Adrenal gland (tissue), 5 donors: Measurements from ENCODE around the gene TULP3.

Source experiments
- POLR2A ChIP-seq, 2 donors: fragments of 450-650 bp; IDR thresholded peaks; one replicate each; pipeline ENCODE4 v1.6.1; 2017; ENCODE audit warnings: antibody characterized with exemption in 2 of 2, mild to moderate bottlenecking in 2 of 2, moderate library complexity in 1 of 2
- TF ChIP-seq, protein P1 (sequence below), 6 experiments: fragments of 450-650 bp in 4 of 6; fragments of 200-600 bp in 2 of 6; sonication (generic) in 1 of 6; IDR thresholded peaks; 1 replicate in 5 of 6; 2 replicates in 1 of 6; pipeline versions ENCODE4 v1.5.1 to v1.8.0; 2016 to 2021; ENCODE audit warnings: antibody characterized with exemption in 6 of 6, mild to moderate bottlenecking in 2 of 6, moderate library complexity in 1 of 6
- donor health status: DM: no; HTN: no; CAD: no.

DNA sequence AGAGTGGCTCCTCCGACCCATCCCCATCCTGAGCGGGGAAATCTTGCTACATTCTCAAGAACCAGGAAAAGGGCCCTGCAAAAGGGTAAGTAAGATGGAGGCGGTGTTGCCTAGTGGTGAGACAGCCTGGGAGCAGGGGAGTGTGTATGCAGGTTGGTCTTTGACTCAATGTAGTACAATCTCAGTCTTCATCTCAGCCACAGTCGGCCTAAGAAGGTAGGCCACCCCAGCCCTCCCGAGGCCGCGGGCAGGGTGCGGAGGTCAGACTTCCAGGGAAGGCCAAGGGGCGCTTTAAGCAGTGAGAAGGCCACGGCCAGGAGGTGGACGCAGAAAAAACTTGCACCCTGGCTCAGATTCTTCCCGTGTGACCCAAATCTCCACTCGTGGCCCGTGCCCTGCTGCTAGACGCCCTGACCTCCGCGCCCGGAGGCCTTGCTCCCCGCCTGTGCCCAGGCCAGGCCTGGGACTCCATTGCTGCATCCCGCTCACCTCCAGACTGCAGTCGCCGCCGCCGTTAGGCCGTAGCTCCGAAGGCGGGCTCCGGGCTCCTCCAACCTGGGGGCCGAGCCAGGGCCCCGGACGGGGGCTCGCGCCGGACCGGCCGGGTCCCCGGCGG is 14.2 kb upstream of the TULP3 start:
- TF ChIP-seq, protein P1, sequence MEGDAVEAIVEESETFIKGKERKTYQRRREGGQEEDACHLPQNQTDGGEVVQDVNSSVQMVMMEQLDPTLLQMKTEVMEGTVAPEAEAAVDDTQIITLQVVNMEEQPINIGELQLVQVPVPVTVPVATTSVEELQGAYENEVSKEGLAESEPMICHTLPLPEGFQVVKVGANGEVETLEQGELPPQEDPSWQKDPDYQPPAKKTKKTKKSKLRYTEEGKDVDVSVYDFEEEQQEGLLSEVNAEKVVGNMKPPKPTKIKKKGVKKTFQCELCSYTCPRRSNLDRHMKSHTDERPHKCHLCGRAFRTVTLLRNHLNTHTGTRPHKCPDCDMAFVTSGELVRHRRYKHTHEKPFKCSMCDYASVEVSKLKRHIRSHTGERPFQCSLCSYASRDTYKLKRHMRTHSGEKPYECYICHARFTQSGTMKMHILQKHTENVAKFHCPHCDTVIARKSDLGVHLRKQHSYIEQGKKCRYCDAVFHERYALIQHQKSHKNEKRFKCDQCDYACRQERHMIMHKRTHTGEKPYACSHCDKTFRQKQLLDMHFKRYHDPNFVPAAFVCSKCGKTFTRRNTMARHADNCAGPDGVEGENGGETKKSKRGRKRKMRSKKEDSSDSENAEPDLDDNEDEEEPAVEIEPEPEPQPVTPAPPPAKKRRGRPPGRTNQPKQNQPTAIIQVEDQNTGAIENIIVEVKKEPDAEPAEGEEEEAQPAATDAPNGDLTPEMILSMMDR (IDR thresholded peaks at IDR 0.05): no peak
- no peak for TF ChIP-seq POLR2A (IDR thresholded peaks at IDR 0.05)
